GM12892 (cell line): ENCODE results near the gene CCNYL1.

Source experiments
- DNase-seq: peaks from one replicate; pipeline ENCODE4 v3.0.0; 2011; ENCODE audit not compliant: insufficient read length
- FAIRE-seq: peaks from 2 replicates; lab custom pipeline; 2011; peaks lifted over from hg19 to GRCh38; lab: Jason Lieb, UNC
- POLR2A ChIP-seq: IDR thresholded peaks from 2 replicates; pipeline ENCODE4 v1.6.1; 2011; ENCODE audit warnings: low read depth, low read length, control low read depth
- POLR2AphosphoS5 ChIP-seq: IDR thresholded peaks from 2 replicates; pipeline ENCODE4 v1.6.1; 2011; ENCODE audit warnings: low read depth, low read length, control low read depth
- TAF1 ChIP-seq: IDR thresholded peaks from 2 replicates; pipeline ENCODE4 v1.6.1; 2011; ENCODE audit warnings: low read depth, mild to moderate bottlenecking, control low read depth, low read length, borderline replicate concordance

Gene CCNYL1

DNA sequence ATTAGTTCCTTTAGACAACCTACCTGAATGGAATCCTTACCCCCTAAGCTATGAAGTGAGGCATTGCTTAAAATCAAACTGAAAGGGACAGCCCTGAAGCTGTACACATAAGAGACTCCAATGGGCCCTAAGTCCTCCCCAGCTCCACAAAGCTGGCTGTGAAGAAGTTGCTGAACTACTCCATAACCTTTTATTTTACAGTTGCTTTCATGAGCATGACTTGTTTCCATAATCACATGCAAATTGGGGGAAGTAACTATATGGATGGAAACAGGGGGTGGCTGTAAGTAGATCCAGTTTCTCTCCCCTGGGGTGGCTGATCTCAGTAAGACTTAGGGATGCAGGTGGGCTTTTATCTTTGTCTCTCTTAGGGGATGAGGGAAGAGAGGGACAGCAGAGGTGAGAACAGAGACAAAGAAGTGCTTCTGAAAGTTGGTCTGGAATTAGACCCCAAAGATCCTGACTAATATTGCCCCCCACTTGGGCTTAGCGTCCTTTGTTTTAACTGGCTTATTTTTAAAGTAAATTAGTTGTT, 52.7 kb downstream of the CCNYL1 start:
- FAIRE-seq, result no peak
- TF ChIP-seq POLR2A, result no peak
- no peak for DNase-seq

DNA sequence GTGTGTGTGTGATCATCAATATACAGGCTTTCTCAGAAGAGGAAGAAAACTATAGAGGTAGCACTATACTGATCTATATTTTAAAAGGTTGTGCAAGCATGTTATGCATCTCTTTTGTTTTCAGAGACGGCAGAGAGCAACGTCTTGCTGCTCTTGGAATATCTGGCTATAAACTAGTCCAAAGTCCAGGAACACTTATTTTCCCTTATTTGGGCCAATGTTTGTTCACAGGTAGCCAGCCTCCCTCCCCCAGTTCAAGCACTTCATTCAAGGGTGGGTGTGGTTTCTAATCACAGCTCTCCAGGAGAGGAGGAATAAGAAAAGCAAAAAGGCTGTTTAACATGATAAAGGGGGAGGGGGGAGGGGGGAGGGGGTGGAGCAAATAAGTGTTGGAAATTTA, 54.1 kb downstream of the CCNYL1 start:
- DNase-seq (no peak), FAIRE-seq (no peak)
- TF ChIP-seq TAF1 (no peak), POLR2A (no peak), POLR2AphosphoS5 (no peak)

DNA sequence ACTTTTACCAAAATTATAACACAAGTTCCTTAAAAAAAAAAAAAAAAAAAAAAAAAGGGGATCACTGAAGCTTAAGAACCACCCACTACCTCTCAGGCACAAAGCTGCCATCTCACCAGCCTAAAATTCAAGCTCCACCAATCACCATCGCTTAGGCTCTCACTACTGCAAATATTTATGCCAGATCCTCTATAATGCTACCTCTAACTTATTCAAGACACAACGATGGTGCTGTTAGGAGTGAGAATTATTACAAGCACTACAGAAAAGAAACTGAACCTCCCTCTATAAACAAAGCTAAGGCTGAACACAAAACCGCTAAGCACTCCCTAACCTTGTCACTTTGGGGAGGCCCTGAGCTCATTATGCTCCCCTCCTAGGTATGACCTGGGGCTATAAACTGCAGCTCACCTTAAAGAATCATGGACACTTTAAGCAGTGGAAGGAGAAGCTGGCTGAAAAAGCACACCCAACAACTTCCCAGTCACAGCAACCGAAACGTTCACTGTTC, 54.7 kb downstream of the CCNYL1 start:
- TF ChIP-seq TAF1, result no peak
- TF ChIP-seq POLR2A, result no peak
- no peak for TF ChIP-seq POLR2AphosphoS5
- DNase-seq (no peak), FAIRE-seq (no peak)

DNA sequence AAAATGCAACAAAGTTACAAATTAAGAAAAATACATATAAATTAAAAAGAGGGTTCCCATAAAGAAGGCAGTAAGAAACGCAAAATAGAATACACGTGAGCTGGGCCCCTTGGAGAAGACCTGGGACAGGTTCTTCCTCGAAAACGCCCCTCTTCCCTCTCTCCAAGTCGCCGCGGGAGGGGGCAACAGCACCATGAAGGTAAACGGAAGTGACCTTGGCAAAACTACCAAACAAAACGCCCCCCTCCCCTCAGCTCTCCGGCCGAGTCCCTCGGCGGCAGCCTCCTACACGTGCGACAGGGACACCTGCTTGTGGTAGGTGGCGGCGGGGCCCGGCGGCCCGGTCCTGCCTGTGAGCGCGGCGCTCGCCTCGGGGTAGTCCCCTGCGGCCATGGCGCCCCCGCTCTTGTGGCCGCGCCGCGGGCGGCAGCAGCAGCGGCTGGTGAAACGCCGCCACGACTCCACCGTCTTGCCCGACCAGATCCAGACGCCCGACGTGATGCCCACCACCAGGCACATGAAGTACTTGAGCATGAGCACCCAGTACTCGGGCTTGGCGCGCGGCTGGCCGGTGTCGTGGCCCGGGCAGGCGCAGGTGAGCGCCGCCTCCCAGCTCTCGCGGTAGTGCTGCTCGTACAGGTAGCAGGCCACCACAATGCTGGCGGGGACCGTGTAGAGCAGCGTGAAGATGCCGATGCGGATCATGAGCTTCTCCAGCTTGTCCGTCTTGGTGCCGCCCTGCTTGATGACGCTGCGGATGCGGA, 55.4 kb downstream of the CCNYL1 start:
- no peak for DNase-seq
- FAIRE-seq, result no peak
- no peak for TF ChIP-seq POLR2AphosphoS5
- TF ChIP-seq POLR2A, result no peak
- TF ChIP-seq TAF1, result no peak

DNA sequence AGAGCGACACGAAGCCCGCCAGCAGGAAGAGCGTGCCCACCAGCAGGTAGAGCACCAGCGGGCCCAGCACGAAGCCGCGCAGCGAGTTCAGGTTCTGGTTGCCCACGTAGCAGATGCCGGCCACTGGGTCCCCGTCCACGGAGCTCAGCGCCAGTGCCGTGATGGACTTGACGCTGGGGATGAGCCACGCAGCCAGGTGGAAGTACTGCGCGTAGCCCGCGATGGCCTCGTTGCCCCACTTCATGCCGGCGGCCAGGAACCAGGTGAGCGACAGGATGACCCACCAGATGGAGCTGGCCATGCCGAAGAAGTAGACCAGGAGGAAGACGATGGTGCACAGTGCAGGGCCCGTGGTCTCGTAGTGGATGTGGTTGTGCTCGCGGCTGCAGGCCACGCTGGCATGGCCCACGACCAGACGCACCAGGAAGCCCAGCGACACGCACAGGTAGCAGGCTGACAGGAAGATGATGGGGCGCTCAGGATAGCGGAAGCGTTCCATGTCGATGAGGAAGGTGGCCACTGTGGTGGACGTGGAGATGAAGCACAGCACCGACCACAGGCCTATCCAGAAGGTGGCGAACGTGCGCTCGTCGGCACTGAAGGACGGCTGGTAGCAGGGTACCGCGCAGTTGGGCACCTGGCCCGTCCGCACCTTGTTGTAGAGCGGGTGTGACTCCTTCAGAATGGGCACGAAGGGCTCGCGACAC, 56.2 kb downstream of the CCNYL1 start:
- FAIRE-seq, result no peak
- TF ChIP-seq POLR2A (no peak), TAF1 (no peak), POLR2AphosphoS5 (no peak)
- DNase-seq, result no peak

DNA sequence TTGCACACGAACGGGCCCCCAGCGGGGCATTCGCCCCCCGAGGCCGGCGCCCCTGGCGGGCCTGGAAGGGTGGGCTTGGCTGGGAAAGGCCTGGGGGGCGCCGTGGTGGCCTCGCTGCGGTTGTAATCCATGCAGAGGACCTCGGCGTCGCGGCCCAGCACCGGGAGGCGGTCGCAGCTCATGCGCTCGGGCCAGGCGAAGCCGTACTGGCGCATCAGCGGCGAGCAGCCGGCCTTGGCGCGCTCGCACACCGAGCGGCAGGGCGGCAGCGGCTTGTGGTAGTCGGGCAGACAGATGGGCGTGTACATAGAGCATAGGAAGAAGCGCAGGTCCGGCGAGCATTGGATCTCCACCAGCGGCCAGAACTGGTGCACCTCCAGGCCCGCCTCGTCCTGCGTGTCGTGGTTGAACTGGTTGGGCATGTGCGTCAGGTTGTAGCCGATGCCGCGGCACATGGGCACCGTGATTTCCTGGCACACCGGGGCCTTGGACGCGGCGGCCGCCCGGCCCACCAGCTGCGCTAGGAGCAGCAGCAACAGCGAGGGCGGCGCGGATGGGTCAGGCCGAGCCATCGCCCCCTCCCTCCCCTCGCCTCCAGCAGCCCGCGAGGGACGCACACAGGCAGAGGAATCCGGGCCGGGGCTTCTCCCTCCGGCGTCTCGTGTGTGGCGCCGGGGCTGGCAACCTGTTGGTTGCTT, 56.9 kb downstream of the CCNYL1 start:
- DNase-seq (peak; percentile 29), FAIRE-seq (no peak)
- TF ChIP-seq POLR2A (no peak), POLR2AphosphoS5 (no peak), TAF1 (no peak)

DNA sequence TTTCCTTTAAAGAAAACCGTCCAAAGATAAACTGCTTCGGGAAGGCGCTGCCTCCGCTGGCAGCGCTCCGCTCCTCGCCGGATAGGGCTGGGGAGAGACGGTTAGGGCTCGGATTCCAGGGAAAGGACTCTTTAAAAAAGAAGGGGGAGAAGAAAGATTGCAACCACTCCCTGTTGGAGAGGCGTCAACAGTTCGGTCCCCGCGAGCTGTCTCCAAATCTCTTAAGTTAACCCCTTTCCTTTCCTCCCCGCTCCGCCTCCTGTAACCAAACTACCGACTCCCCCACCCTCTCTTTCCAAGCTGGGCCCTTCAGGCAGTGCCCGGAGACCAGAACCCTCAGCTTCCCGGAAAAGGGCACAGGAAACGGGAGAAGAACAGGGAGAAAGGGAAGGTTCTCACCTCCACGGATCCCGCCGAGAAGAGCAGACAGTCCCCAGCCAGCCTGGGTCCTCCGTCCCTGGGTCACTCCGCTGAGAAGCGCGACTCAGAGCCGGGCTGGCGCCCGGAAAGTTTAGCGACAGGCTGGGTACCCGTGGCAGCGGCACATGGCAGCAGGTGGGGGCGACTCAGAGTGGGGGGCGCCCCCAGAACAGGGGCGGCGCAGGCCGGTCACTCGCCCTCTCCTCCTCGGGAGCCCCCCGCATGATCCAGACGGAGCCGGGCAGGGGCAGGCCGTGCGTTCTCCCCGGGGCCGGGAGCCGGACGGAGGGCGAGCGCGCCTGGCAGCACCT, 57.6 kb downstream of the CCNYL1 start:
- TF ChIP-seq TAF1 (no peak), POLR2A (no peak), POLR2AphosphoS5 (no peak)
- no peak for DNase-seq
- no peak for FAIRE-seq

DNA sequence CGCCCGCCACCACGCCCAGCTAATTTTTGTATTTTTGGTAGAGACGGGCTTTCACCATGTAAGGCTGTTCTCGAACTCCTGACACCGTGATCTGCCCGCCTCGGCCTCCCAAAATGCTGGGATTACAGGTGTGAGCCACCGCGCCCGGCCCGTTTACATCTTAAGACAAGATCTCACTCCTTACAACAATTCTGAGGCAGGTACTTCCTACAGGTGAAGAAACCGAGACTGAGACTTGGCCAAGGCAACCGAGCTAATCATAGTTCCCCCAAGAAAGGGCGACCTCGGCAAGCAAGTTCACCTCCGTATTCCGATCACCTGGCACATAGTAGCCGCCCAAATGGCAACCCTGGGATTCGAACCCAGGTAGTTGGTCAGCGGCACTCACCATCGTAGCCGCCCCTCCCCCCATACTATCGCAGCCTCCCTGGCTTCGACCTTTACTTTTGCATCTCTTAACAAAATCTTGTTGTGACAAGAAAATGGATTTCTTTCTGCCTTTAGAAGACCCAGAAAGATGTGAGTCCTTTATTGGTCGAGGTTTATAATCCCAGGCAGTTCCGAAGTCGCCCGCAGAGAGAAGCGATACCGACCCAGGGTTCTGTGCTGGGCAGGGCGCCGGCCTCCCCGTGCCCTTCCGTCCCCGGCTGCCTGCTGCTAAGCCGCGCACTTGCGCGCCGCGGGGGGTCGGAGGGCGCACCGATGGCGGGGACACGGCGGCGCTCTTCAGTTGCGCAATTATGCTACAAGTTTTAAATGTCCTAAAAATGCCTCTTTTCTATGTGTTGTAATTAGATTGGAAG, 59.4 kb downstream of the CCNYL1 start:
- FAIRE-seq, result no peak
- TF ChIP-seq POLR2AphosphoS5 (no peak), POLR2A (no peak), TAF1 (no peak)
- no peak for DNase-seq

DNA sequence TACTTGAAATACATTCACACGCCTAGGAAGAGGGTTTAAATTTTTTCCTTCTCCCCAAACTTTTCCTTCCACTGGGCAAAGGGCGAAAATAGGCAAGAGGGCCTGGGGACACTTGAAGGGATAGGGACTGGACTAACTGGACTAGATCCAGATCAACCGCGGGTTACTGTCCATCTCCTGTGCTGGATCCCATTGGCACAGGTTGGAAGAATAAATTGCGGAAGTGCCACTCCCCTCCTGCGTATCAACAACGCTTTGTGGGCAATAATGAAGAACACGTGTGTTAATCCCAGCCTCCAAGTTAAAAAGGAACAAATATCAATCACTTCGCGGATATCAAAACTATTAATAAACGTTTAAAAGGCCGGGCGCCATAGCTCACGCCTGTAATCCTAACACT, 60.0 kb downstream of the CCNYL1 start:
- DNase-seq (no peak), FAIRE-seq (no peak)
- TF ChIP-seq POLR2AphosphoS5 (no peak), TAF1 (no peak)

DNA sequence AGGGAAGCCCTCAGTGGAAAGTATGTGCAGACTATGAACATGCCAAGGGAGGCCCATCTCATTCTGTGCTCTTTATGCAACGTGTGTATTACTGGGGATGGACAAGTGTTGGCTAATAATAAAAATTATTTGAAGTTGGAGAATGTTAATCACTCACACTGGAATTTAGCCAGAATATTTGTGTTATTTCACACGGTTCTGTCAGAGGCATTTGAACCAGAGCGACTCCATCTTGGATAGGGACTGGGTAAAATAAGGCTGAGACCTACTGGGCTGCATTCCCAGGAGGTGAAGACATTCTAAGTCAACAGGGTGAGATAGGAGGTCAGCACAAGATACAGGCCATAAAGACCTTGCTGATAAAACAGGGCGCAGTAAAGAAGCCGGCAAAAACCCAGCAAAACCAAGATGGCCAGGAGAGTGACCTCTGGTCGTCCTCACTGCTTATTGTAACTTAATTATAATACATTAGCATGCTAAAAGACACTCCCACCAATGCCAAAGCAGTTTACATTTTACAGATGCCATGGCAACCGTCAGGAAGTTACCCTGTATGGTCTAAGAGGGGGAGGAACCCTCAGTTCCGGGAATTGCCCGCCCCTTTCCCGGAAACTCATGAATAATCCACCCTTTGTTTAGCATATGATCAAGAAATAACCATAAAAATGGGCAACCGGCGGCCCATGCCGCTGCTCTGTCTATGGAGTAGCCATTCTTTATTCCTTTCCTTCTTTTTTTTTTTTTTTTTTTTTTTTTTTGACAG, 60.8 kb downstream of the CCNYL1 start:
- DNase-seq (no peak), FAIRE-seq (no peak)
- no peak for TF ChIP-seq POLR2AphosphoS5
- no peak for TF ChIP-seq POLR2A
- no peak for TF ChIP-seq TAF1
